Measurements from ENCODE around the gene DPEP2. TPM values are rescaled to one million over a fixed set of nuclear protein-coding genes. Genes with fewer than 3 reads are reported as not detected.
"Not testable (repeated sequence)": the region's sequence is repeated elsewhere in the genome, so short reads cannot be mapped to it uniquely, and the experiment has no call there.

DPEP2 gene
- total and polyA plus RNA-seq, 9 donors = 0.52 to 1.4 (median 1.1) TPM

DNA sequence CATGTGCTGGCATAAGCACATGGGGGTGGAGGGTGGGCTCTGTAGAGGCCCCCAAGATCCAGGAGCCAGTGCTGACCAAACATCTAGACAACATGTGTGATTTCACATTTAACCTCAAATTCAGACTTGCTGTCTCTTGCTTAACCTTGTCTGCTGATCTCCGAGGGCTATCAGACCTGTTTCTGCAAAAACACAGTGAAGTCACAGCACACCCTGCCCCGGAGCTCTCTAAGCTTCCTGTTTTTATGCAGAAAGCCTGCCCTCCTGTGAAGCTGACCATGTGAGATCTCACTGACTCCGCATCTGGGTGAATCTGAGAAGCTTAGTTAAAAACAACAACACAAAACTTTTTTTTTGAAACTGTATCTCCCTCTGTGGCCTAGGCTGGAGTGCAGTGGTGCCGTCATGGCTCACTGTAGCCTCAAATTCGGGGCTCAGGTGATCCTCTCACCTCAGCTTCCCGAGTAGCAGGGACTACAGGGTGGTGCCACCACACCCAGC, 6.6 kb upstream of the DPEP2 start:
- WGBS (ENCODE audit: insufficient coverage) = 33% methylated on average over 3 of the region's 6 CpGs
- Histone ChIP-seq H3K9me3 (replicated peaks; ENCODE audit: control insufficient read depth, low read depth, low read length) (no peaks in the 10 kb centered on the region), H3K4me3 (ENCODE audit: low read length) (no peak overlapping the region), H3K36me3 (ENCODE audit: control insufficient read depth, insufficient read depth, low read length) (no peaks in the 10 kb centered on the region), H3K4me1 (ENCODE audit: control insufficient read depth, insufficient read depth, low read length) (peaks cover 3% of the 10 kb centered on the region), H3K27me3 (ENCODE audit: control insufficient read depth, insufficient read depth, low read length) (no peaks in the 10 kb centered on the region), H3K27ac (ENCODE audit: low read length) (peak overlapping the region; percentile 48)
- DNase-seq = peak; percentile 70

DNA sequence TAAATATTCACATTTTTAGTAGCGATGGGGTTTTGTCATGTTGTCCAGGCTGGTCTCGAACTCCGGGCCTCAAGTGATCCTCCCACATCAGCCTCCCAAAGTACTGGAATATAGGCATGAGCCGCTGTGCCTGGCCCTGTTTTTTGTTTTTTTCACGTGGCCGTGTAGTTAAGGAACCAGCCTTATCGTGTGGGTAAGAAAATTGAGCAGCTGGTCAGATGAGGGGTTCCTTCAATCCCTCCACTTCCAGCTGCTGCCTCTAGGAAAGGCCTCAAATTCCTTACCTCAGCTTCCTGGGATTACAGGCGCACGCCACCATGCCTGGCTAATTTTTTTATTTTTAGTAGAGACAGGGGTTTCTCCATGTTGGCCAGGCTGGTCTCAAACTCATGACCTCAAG, 5.9 kb upstream of the DPEP2 start:
- H3K4me3 ChIP-seq (ENCODE audit: low read length) = no peak overlapping the region
- no peaks in the 10 kb centered on the region for H3K27me3 ChIP-seq (ENCODE audit: control insufficient read depth, insufficient read depth, low read length)
- H3K36me3 ChIP-seq (ENCODE audit: control insufficient read depth, insufficient read depth, low read length) = no peaks in the 10 kb centered on the region
- H3K9me3 ChIP-seq (replicated peaks; ENCODE audit: control insufficient read depth, low read depth, low read length) = no peaks in the 10 kb centered on the region
- H3K4me1 ChIP-seq (ENCODE audit: control insufficient read depth, insufficient read depth, low read length) = peaks cover 5% of the 10 kb centered on the region
- WGBS (ENCODE audit: insufficient coverage) = no CpG with 5 or more reads among the region's 9 CpGs
- peak overlapping the region; percentile 48 for H3K27ac ChIP-seq (ENCODE audit: low read length)
- no peak for DNase-seq

DNA sequence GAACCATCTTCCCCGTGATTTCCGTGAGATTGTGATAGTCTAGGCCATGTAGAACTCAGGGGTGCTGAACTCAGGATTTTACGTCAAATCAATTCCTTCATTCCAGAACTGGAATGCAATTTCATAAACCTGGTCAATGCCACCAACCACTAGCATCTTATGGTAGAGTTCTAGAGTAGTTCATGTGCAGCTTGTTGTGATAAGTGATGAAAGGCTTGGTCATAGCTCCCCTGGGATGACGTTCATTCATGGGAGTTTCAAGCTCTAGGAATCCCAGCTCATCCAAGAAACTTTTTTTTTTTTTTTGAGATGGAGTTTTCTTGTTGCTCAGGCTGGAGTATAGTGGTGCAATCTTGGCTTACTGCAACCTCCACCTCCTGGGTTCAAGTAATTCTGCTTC, 3.7 kb upstream of the DPEP2 start:
- Histone ChIP-seq H3K36me3 (ENCODE audit: control insufficient read depth, insufficient read depth, low read length) (no peaks in the 10 kb centered on the region), H3K4me1 (ENCODE audit: control insufficient read depth, insufficient read depth, low read length) (peaks cover 5% of the 10 kb centered on the region), H3K9me3 (replicated peaks; ENCODE audit: control insufficient read depth, low read depth, low read length) (no peaks in the 10 kb centered on the region), H3K27me3 (ENCODE audit: control insufficient read depth, insufficient read depth, low read length) (no peaks in the 10 kb centered on the region), H3K4me3 (ENCODE audit: low read length) (no peak overlapping the region), H3K27ac (ENCODE audit: low read length) (no peak overlapping the region)
- no CpG with 5 or more reads among the region's 4 CpGs for WGBS (ENCODE audit: insufficient coverage)
- no peak for DNase-seq

DNA sequence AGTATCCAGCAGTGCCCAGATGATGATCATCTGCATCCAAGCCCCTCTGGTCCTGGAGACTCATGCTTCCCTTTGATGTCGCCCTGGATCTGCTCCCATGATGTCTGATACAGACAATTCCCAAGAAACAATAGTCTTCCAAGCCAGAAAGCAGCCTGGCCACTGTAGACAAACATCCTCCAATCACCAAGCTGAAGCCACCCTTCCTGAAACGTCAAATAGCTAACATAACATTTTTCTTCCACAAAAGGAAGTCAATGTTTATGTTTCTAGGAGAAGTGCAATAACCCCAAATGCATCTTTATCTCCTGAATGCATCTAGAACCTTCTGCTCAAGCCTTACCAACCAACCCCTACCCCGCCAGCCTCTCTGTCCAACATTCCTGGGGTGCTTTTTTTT, 1.2 kb upstream of the DPEP2 start:
- Histone ChIP-seq H3K4me1 (ENCODE audit: control insufficient read depth, insufficient read depth, low read length) (peaks cover 5% of the 10 kb centered on the region), H3K36me3 (ENCODE audit: control insufficient read depth, insufficient read depth, low read length) (no peaks in the 10 kb centered on the region), H3K4me3 (ENCODE audit: low read length) (no peak overlapping the region), H3K27me3 (ENCODE audit: control insufficient read depth, insufficient read depth, low read length) (no peaks in the 10 kb centered on the region), H3K27ac (ENCODE audit: low read length) (no peak overlapping the region), H3K9me3 (replicated peaks; ENCODE audit: control insufficient read depth, low read depth, low read length) (no peaks in the 10 kb centered on the region)
- WGBS (ENCODE audit: insufficient coverage) = 50% methylated on average over 2 of the region's 3 CpGs
- peak; percentile 56 for DNase-seq

DNA sequence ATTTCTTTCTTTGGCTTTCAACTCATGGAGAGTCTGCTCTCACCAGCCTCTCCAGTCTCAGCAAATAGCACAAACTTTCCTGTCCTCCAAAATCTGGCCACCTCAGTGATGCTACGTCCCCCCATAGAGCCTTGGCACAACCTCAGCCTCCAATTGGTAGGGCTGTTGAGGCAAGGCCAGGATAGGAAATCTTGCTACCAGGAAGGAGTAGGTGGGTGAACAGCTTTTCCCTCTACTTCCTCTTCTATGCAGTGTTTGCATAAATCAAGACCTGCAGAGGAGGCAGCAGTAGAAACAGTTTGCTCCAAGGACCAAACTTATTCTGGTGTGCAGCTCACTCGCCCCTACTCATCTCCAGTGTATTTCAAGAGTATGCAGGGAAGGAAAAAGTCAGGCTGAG, 701 bp upstream of the DPEP2 start:
- Histone ChIP-seq H3K27ac (ENCODE audit: low read length) (peak overlapping the region; percentile 29), H3K4me1 (ENCODE audit: control insufficient read depth, insufficient read depth, low read length) (peaks cover 5% of the 10 kb centered on the region), H3K4me3 (ENCODE audit: low read length) (no peak overlapping the region), H3K9me3 (replicated peaks; ENCODE audit: control insufficient read depth, low read depth, low read length) (no peaks in the 10 kb centered on the region), H3K36me3 (ENCODE audit: control insufficient read depth, insufficient read depth, low read length) (no peaks in the 10 kb centered on the region), H3K27me3 (ENCODE audit: control insufficient read depth, insufficient read depth, low read length) (no peaks in the 10 kb centered on the region)
- no CpG with 5 or more reads among the region's 2 CpGs for WGBS (ENCODE audit: insufficient coverage)
- DNase-seq = no peak

DNA sequence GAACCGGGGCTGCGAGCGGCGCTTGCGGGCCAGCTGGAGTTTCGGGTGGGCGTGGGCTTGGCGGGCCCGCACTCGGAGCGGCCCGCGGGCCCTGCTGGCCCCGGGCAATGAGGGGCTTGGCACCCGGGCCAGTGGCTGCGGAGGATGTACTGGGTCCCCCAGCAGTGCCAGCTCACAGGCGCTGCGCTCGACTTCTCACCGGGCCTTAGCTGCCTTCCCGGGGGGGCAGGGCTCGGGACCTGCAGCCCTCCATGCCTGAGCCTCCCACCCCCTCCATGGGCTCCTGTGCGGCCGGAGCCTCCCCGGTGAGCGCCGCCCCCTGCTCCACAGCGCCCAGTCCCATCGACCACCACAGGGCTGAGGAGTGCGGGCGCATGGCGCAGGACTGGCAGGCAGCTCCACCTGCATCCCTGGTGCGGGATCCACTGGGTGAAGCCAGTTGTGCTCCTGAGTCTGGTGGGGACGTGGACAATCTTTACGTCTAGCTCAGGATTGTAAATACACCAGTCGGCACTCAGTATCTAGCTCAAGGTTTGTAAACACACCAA, 979 bp downstream of the DPEP2 start:
- not testable (repeated sequence) for H3K4me3 ChIP-seq (ENCODE audit: low read length); H3K27me3 ChIP-seq (ENCODE audit: control insufficient read depth, insufficient read depth, low read length); H3K9me3 ChIP-seq (replicated peaks; ENCODE audit: control insufficient read depth, low read depth, low read length); DNase-seq; H3K27ac ChIP-seq (ENCODE audit: low read length); H3K36me3 ChIP-seq (ENCODE audit: control insufficient read depth, insufficient read depth, low read length)
- H3K4me1 ChIP-seq (ENCODE audit: control insufficient read depth, insufficient read depth, low read length) = peaks cover 10% of the 10 kb centered on the region
- 94% methylated on average over 36 of the region's 36 CpGs for WGBS (ENCODE audit: insufficient coverage)

DNA sequence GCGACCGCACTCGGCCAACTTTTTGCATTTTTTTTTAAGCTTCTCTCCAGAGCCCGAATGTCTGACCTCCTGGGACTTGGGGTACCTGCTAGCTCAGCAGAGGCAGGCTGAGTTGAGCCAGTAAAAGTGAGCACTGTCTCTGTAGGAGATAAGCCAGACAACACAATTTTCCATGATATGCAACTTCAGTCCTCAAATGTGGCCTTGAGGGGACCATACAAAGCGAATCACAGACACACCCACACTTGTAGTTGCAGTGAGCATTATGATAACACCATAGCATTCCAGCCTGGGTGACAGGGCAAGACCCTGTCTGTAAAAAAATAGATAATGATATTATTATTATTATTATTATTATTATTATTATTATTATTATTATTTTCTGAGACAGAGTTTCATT, 2.6 kb downstream of the DPEP2 start:
- H3K27ac ChIP-seq (ENCODE audit: low read length) = no peak overlapping the region
- H3K36me3 ChIP-seq (ENCODE audit: control insufficient read depth, insufficient read depth, low read length) = no peaks in the 10 kb centered on the region
- no peaks in the 10 kb centered on the region for H3K9me3 ChIP-seq (replicated peaks; ENCODE audit: control insufficient read depth, low read depth, low read length)
- H3K27me3 ChIP-seq (ENCODE audit: control insufficient read depth, insufficient read depth, low read length) = no peaks in the 10 kb centered on the region
- H3K4me1 ChIP-seq (ENCODE audit: control insufficient read depth, insufficient read depth, low read length) = peaks cover 16% of the 10 kb centered on the region
- 67% methylated on average over 3 of the region's 5 CpGs for WGBS (ENCODE audit: insufficient coverage)
- no peak for DNase-seq
- H3K4me3 ChIP-seq (ENCODE audit: low read length) = no peak overlapping the region

DNA sequence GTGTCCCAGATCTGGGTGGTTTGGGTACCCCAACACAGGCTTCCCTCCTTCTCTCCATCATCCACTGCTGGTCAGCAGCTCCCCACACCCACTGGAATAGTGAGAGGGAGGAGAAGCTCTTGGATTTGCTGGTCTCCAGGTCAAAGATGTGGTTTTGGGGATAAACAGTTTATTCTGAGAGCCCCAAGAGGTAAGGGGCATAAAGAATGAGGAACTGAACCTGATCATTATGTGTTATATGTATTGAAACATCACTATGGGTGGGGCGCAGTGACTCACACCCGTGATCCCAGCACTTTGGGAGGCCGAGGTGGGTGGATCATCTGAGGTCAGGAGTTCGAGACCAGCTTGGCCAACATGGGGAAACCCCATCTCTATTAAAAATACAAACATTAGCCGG, 3.9 kb downstream of the DPEP2 start:
- Histone ChIP-seq H3K9me3 (replicated peaks; ENCODE audit: control insufficient read depth, low read depth, low read length) (no peaks in the 10 kb centered on the region), H3K27ac (ENCODE audit: low read length) (no peak overlapping the region), H3K4me1 (ENCODE audit: control insufficient read depth, insufficient read depth, low read length) (peaks cover 16% of the 10 kb centered on the region), H3K36me3 (ENCODE audit: control insufficient read depth, insufficient read depth, low read length) (no peaks in the 10 kb centered on the region), H3K4me3 (ENCODE audit: low read length) (no peak overlapping the region), H3K27me3 (ENCODE audit: control insufficient read depth, insufficient read depth, low read length) (no peaks in the 10 kb centered on the region)
- DNase-seq = no peak
- WGBS (ENCODE audit: insufficient coverage) = no CpG with 5 or more reads among the region's 5 CpGs

DNA sequence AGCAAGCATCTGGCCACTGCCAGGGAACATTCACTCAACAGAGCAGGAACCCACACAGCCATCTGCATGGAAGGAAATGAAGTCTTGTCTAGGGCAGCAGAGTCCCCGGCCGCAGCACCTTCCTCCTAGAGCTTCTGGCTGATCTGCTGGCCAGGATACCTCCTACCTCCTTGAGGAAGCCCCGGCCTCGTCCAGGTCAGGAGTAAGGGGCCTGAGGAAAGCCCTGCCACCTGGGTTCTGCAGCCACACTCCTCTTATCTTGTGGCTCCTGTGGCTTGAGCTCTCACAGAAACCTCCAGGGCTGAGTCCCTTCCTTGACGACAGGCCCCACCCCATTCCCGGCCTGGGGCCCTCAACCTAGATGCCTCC, 5.3 kb downstream of the DPEP2 start:
- H3K4me1 ChIP-seq (ENCODE audit: control insufficient read depth, insufficient read depth, low read length) = peaks cover 11% of the 10 kb centered on the region
- no CpG with 5 or more reads among the region's 6 CpGs for WGBS (ENCODE audit: insufficient coverage)
- H3K27ac ChIP-seq (ENCODE audit: low read length) = peak overlapping the region; percentile 35
- H3K9me3 ChIP-seq (replicated peaks; ENCODE audit: control insufficient read depth, low read depth, low read length); DNase-seq; H3K27me3 ChIP-seq (ENCODE audit: control insufficient read depth, insufficient read depth, low read length); H3K36me3 ChIP-seq (ENCODE audit: control insufficient read depth, insufficient read depth, low read length); H3K4me3 ChIP-seq (ENCODE audit: low read length): not testable (repeated sequence)

DNA sequence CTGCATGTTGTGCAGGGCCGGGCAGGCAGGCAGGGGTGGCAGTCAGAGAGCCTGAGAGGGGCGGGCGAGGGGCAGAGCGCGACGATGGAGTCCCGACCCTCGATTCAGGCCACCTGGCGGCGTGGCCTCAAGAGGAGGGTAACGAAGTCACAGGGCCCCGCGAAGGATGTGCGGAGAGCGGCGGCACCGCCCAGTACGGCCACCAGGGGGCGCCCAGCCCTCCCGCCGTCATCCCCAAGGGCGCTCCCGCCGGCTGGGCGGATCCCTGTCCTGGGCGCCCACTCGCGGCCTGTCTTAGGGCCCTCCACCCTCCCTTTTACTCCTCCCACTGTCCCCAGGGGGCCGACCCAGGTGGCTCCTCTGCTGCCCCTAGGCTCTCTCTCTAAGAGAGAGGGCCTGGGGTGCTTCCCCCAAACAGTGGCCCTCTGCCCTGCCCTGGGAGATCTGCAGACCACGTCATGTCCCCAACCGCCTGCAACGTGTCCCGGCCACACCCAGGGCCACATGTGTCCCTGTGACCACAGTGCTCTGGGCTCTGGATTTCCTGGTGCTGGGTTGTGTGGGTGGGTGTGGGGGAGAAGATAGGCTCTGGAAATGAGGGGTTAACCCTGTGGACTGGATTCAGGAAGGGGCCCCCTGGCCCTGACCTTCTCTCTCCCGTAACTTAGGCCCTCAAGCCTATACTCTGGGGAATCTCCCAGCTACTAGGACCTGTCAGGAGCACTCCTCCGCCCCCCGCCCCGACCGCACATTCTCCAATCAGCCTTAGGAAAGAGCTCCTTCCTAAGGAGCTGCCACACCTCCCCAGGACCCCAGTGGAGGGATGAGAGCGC, 5.9 kb downstream of the DPEP2 start:
- H3K36me3 ChIP-seq (ENCODE audit: control insufficient read depth, insufficient read depth, low read length) = no peaks in the 10 kb centered on the region
- no peaks in the 10 kb centered on the region for H3K9me3 ChIP-seq (replicated peaks; ENCODE audit: control insufficient read depth, low read depth, low read length)
- peak; percentile 81 for DNase-seq
- WGBS (ENCODE audit: insufficient coverage) = 2% methylated on average over 30 of the region's 39 CpGs
- H3K4me3 ChIP-seq (ENCODE audit: low read length) = peak overlapping the region; percentile 38
- H3K27me3 ChIP-seq (ENCODE audit: control insufficient read depth, insufficient read depth, low read length) = no peaks in the 10 kb centered on the region
- peaks cover 11% of the 10 kb centered on the region for H3K4me1 ChIP-seq (ENCODE audit: control insufficient read depth, insufficient read depth, low read length)
- H3K27ac ChIP-seq (ENCODE audit: low read length) = peak overlapping the region; percentile 35

All from muscle of leg (tissue), 11 donors.